ENCODE results near the gene DHRS11. TPM values are rescaled to one million over a fixed set of nuclear protein-coding genes. Genes with fewer than 3 reads are reported as not detected.
"Not testable (repeated sequence)": the region's sequence is repeated elsewhere in the genome, so short reads cannot be mapped to it uniquely, and the experiment has no call there.

The DHRS11 gene
- total RNA-seq, 1 experiment from 2014 or later: 12.1 TPM

DNA sequence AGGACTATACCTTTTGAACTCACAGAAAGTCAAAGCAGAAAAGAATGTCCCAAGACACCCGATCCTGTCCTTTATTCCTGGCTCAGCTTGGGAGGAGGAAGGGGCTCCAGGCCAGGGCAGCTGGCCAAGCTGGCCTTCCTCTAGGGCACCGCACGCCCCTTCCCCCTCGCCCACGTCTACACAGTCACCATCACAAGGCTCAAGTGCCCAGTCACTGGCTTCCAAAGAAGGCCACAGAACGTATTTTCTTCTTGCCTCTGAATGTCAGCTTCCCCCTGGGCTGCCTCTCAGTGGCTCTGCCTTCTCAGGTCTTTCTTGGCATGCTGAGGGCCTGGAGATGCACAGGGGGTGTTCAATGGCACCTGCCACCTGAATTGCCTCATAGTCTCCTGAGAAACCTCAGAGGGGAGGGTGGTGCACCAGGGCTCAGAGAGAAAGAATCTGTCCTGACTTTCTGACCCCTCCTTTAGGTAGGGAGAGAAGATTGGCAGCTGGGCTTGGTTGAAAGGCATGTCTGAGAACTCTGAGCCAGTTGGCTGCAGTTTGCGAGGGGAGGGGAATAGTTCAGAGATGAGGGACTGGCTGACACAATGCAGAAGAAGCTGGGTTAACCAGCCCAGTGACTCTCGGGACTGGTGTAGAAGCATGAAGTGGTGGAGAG, 2.1 kb downstream of the DHRS11 start:
- no peak for DNase-seq (ENCODE audit: low read depth)

- no peak for DNase-seq (ENCODE audit: low read depth)
Observed at GRCh38 chr17:36594626-36595401, 3.1 kb downstream of the DHRS11 start.

GRCh38 chr17:36597226-36597625, 5.5 kb downstream of the DHRS11 start:
- no peak for DNase-seq (ENCODE audit: low read depth)

DNA sequence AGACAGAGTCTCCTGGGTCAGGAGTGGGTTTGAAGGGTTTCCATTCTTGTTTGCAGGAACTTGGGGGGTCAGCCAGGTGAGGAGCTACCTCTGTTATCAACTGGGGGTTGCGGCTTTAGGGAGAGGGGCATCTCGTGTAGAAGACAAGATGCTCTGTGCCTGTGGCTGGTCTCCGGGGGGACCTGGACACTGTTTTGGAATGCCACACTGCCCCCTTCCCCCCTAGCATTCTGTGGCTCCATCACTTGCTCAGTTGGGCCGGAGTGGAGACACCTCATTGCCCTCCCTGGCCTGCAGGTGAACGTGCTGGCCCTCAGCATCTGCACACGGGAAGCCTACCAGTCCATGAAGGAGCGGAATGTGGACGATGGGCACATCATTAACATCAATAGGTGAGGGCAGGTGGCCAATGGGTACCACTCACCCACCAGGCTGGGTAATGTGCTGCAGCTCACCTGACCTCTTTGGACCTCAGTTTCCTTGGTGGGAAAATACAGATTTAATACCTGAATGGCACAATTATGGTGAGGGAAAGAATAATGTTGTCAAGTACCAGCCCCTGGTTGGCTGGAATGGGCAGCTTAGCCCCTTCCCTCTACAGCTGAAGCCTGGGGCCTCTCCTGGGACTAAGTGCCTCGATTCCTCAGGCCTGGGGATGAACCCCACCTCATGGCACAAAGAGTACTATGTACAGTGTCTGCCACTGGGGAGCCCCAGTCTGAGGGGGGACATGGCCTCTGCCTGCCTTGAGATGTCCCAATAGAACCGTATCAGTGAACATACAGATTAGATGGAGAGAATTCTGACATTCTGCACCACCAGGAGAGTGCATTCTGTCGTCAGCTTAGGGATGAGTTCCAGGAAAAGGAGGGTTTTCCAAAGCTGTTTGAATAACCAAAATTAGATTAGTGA, 6.4 kb downstream of the DHRS11 start:
- no peak for DNase-seq (ENCODE audit: low read depth)

GRCh38 chr17:36598951-36599401, 7.3 kb downstream of the DHRS11 start:
- no peak for DNase-seq (ENCODE audit: low read depth)

DNA sequence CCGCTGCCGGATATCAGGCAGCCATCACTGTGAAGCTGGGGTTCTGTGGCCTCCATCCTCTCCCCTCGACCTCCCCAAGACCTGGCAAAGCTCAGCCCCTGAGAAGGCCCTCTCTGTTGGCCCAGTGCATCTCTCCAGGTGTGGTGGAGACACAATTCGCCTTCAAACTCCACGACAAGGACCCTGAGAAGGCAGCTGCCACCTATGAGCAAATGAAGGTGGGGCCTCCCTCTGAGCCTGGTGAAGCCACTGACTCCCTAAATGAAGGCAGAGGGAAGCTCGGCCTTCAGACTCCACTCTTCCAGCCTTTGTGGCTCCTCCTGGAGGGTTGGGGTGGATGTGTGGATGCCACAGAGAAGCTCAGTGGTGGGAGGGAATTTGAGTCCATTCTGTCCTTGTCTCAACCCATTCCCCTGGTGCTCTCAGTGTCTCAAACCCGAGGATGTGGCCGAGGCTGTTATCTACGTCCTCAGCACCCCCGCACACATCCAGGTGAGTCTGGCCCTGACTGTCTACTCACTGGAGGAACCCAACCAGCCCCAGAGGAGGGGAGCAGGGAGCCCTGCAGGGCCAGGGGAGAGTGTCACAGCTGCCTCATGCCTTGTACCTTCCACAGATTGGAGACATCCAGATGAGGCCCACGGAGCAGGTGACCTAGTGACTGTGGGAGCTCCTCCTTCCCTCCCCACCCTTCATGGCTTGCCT, 8.0 kb downstream of the DHRS11 start:
- no peak for DNase-seq (ENCODE audit: low read depth)

DNA sequence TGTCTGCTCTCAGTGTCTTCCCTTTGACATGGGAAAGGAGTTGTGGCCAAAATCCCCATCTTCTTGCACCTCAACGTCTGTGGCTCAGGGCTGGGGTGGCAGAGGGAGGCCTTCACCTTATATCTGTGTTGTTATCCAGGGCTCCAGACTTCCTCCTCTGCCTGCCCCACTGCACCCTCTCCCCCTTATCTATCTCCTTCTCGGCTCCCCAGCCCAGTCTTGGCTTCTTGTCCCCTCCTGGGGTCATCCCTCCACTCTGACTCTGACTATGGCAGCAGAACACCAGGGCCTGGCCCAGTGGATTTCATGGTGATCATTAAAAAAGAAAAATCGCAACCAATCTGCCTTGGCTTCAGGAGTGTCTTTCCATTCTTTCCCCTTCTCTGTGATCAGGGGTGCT, 8.8 kb downstream of the DHRS11 start:
- no peak for DNase-seq (ENCODE audit: low read depth)

DNA sequence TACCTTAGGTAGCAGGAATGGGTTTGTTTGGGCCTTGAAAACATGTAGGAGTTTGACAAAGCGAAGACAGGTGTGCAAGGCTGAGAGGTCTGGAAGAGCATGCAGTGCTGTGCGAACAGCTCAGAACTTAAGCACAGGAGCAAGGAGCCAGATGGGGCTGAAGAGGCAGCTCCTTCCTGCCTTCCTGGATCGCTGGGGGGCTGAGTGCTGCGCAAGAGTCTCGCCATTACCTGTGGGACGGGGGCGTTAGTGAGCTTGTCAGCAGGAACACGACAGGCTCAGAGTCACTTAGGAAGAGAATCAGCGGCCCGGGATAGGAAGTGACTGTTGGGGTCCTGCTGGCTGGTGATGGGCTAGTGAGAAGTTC, 9.2 kb downstream of the DHRS11 start:
- DNase-seq (ENCODE audit: low read depth): no peak

- peak; percentile 93 for DNase-seq (ENCODE audit: low read depth)
Observed at GRCh38 chr17:36601303-36602029, 9.8 kb downstream of the DHRS11 start, which contains the start of gene MRM1. TSS of gene MRM1 (plus strand) at chr17:36601583. CDS start at chr17:36601811, 228 bp downstream.

GRCh38 chr17:36602030-36602748, 10.5 kb downstream of the DHRS11 start:
- no peak for DNase-seq (ENCODE audit: low read depth)

DNA sequence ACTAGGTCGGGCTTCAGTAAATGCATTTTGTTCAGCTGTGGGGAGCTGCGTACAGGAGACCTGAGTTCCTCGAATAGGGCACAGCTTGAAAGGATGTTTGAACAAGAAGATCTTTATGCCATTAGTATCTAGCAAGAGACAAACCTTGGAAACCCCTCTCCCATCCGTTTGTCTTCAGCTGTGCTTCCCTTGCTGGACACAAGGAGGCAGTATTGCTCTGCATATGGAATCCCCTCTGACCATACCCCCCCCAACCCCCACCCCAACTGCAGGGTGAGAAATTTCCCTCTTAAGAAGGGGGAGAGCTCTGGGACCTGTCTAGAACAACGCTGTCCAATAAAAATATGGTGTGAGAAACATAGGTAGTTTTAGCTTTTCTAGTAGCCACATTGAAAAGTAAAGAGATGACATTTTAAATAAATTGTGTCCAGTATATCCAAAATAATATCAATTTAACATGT, 11.3 kb downstream of the DHRS11 start:
- DNase-seq (ENCODE audit: low read depth): peak; percentile 55

DNA sequence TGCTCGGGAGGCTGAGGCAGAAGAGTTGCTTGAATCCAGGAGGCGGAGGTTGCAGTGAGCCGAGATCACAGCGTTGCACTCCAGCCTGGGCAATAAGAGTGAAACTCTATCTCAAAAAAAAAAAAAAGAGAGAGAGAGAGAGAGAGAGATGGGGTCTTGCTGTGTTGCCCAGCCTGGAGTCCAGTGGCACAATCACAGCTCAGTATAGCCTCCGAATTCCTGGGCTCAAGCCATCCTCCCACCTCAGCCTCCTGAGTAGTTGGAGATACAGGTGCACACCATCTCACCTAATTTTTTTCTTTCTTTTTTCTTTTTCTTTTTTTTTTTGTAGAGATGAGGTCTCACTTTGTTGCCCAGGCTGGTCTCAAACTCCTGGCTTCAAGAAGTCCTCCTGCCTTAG, 13.3 kb downstream of the DHRS11 start:
- DNase-seq (ENCODE audit: low read depth): not testable (repeated sequence)

DNA sequence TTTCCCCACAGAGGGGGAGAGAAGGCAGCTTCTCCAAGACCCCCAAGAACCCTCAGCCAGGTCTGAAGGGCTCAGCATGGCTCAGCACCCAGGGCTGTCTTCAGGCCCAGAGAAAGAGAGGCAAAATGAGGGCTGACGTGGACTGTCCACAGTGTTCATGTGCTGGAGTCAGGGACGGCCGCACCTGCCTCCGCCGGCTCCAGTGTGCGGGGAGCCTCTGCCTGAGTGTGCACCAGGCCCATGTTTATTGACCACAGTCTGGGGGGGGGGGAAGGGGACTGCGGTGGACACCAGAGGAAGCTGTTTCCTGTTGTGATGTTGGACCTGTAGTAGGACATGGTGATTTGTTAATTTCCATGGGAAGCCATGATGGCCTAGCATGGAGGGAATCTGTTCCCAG, 16.6 kb downstream of the DHRS11 start:
- DNase-seq (ENCODE audit: low read depth): no peak

GRCh38 chr17:36608794-36609497, 17.3 kb downstream of the DHRS11 start:
- DNase-seq (ENCODE audit: low read depth): no peak

DNA sequence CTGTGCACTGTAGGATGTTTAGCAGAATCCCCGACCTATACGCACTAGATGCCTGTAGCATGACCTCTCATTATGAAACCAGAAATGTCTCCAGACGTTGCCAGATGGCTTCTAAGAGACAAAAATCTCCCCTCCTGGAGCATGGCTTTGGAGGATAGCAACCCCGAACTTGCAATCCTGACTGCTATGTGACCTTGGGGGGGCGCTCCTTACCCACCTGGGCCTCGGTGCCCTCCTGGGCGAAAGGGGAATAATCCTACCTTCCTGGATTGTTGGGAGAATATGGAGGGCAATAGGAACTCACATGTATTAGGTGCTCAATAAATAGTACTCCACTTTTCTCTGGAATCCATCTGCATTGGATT, 17.8 kb downstream of the DHRS11 start:
- no peak for DNase-seq (ENCODE audit: low read depth)

DNA sequence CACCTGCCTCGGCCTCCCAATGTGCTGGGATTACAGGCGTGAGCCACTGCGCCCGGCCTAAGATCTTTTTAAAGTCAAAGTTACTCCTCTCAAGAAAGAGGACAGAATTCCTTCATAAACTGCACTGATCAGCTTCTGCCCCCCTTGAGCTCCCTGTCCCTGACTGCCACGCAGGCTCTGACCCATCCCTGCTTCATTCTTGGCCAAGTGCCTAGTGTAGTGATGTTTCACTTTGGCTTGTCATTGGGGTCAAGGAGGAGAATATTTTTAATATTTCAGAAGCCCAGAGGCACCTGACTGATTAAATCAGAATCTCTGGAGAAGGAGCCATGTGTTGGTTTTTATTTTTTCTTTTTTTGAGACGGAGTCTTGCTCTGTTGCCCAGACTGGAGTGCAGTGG, 18.8 kb downstream of the DHRS11 start:
- no peak for DNase-seq (ENCODE audit: low read depth)

DNA sequence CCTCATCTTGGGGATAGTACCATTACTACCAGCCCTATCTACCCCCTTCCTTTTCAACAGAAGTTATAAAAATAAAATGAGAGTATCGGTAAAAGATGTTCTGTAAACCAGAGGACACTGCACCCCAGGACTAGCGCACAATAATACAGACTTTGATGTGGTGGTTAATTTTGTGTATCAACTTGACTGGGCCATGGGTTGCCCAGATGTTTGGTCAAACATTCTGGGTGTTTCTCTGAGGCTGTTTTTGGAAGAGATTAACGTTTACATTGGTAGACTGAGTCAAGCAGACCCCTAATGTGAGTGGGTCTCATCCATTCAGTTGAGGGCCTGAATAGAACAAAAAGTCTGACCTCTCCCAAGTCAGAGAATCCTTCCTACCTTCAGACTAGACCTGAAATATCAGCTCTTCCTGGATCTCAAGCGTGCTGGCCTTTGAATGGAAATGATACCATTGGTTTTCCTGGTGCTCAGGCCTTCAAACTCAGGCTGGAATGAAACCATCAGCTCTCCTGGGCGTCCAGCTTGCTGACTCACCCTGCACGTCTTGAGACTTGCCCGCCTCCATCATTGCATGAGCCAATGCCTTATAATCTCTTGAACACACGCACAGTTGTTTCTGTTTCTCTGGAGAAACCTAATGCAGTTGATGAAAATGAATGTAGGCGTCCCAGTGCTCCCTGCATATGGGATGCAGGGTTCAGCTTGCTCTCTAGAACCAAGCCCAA, 19.8 kb downstream of the DHRS11 start:
- peak; percentile 67 for DNase-seq (ENCODE audit: low read depth)

DNA sequence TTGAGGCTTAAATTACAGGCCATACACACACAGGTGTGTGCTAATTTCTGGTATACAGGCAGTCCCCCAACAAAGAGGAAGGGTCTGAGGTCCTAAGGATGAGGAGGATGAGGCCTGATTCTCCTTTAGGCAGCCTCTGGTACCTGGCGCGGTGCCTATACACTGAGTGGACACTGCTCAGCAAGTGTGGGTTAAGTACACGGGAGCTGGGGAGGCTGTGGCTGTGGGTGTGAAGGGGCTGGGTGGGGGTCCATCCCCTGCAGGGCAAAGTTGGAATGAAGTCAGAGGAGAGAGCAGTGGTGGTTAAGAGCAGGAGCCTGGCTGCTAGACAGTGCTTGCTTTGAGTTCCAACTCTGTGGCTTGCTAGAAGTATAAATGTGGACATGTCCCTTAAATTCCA, 20.6 kb downstream of the DHRS11 start:
- DNase-seq (ENCODE audit: low read depth): no peak

Measured in HT1080 (cell line).